ENCODE results near the gene SPATS2.

The SPATS2 gene

DNA sequence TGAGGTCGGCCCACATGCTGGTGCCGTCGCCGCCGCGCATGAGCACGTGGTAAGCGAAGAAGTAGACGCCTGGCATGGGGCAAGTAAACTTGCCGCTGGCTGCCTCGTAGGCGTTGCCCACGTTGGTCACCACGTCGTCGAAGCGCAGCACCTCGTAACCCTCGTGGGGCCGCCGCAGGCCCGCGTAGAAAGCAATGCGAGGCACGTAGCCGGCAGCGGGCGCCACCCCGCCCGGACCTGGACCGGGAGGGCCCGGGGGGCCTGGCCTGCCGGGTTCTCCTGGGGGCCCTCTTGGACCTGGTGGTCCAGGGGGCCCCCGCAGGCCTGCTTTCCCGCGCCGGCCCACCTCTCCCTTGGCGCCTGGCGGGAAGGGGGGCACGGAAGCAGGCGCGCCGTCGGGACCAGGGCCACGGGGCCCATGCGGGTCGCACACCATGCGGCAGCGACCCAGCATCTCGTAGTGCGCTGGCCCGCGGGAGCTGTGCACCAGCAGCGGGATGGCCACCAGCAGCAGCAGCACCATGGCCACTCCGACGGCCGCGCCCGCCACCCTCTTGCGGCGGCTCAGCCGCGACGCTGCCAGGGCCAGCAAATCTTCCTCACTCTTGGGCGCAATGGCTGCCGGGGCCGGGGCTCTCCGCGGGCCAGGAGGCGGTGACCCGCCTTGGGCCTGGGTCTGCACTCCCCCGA lies 31.2 kb upstream of the SPATS2 start:
- no peak for DNase-seq (ENCODE audit: low read depth, low spot score)
- H3K27ac ChIP-seq (ENCODE audit: low read length) = no peak overlapping the region
- H3K9me3 ChIP-seq (ENCODE audit: control insufficient read depth, insufficient read depth, low read length) = no peaks in the 10 kb centered on the region
- peak overlapping the region; percentile 31; the same call in 1 of the 2 replicates for H3K4me3 ChIP-seq (ENCODE audit: low read length)
- H3K36me3 ChIP-seq (ENCODE audit: control insufficient read depth, insufficient read depth, low read length) = no peaks in the 10 kb centered on the region; the same call in 1 of the 2 replicates
- peaks cover 90% of the 10 kb centered on the region for H3K27me3 ChIP-seq (ENCODE audit: control insufficient read depth, insufficient read depth, low read length)
- peaks cover 6% of the 10 kb centered on the region for H3K4me1 ChIP-seq (ENCODE audit: control insufficient read depth, insufficient read depth, low read length)
- WGBS (ENCODE audit: insufficient coverage, insufficient read length) = no CpG with 5 or more reads among the region's 72 CpGs

DNA sequence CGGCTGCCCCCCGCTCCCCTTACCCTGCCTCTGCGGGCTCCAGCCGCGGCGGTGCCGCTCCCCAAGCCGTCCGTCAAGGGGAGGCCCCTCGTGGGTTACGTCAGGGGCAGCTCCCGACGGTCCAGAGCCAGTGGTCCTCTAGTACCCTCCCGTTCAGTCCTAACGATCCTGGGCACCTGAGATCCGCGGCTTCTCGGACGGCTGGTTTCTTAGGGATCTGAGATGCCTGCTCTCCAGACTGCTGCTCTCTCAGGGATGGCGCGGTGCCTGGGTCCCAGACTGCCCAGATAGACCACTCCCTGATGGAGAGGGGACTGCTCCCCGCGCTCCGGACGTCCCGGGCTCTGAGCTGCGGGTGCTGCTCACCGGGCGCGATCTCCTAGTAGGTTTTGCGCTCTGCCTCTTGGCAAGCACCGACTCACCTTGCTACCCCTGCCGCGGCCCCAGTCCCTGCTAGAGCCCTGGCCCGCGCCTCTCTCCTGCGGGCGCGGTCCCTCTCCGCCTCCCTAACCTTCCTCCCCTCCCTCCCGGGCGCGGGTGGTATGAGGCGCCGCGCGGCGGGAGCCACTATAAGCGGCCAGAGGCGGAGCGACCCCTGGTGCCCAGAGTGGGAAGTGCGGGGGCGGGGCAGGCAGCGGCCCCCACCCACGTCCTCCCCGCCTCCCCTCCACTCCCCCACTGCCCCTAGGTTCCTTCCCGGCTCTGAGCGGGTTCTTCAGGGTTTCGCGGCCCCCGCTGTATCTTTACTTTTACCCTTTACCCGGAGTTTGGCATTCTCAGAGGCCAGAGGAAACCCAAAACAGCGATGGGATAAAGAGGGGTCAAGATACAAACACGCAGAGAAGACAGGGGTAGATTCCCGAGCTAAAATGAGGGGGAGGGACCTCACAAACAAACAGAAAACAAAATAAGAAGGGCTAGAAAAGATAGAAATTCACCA lies 30.3 kb upstream of the SPATS2 start, which contains the start of gene C1QL4:
Gene C1QL4, minus strand, starts transcription at position 544 of the 940 bp plus-strand sequence. CDS start 711 bp downstream, outside the sequence.
- Histone ChIP-seq H3K4me3 (ENCODE audit: low read length) (peak within 1 kb of the TSS; percentile 31; the same call in 1 of the 2 replicates), H3K4me1 (ENCODE audit: control insufficient read depth, insufficient read depth, low read length) (peaks cover 8% of the 10 kb centered on the region), H3K27ac (ENCODE audit: low read length) (no peak within 1 kb of the TSS), H3K27me3 (ENCODE audit: control insufficient read depth, insufficient read depth, low read length) (peaks cover 95% of the 10 kb centered on the region), H3K9me3 (ENCODE audit: control insufficient read depth, insufficient read depth, low read length) (no peaks in the 10 kb centered on the region), H3K36me3 (ENCODE audit: control insufficient read depth, insufficient read depth, low read length) (no peaks in the 10 kb centered on the region; the same call in 1 of the 2 replicates)
- no CpG with 5 or more reads among the region's 65 CpGs for WGBS (ENCODE audit: insufficient coverage, insufficient read length)
- no peak for DNase-seq (ENCODE audit: low read depth, low spot score)

DNA sequence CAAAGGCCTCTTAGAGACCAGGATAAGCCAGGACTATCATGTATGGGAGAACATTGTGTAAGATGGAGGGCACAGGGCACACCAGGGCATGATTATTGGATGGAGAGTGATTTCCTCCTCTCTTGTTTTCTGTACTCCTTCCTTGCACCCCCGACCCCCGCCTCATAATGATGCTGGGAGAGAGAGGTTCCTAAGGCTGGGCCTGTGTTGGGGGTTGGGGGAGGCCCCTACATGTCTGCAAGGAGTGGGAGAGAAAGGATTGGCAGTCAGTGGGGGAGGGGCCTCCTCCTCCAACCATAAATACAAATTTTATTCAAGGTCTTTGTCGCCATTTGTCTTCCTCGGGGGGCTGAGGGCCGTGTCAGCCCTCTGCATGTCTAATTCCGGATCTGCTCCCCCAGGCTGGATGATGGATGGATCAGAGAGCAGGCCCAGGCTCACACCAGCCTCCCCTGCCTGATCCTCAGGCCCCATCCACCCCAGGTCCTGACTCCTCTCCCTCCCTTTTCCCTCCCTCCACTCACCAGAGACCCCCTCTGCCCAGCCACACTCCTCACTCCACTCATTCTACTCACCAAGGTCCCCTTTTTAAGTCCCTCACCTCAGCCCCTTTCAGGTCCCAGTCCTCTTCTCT lies 28.3 kb upstream of the SPATS2 start:
- H3K4me3 ChIP-seq (ENCODE audit: low read length) = no peak overlapping the region
- peaks cover 12% of the 10 kb centered on the region for H3K4me1 ChIP-seq (ENCODE audit: control insufficient read depth, insufficient read depth, low read length)
- WGBS (ENCODE audit: insufficient coverage, insufficient read length) = no CpG with 5 or more reads among the region's 6 CpGs
- no peak for DNase-seq (ENCODE audit: low read depth, low spot score)
- peaks cover 89% of the 10 kb centered on the region for H3K27me3 ChIP-seq (ENCODE audit: control insufficient read depth, insufficient read depth, low read length)
- no peaks in the 10 kb centered on the region; the same call in 1 of the 2 replicates for H3K36me3 ChIP-seq (ENCODE audit: control insufficient read depth, insufficient read depth, low read length)
- no peak overlapping the region for H3K27ac ChIP-seq (ENCODE audit: low read length)
- no peaks in the 10 kb centered on the region for H3K9me3 ChIP-seq (ENCODE audit: control insufficient read depth, insufficient read depth, low read length)

DNA sequence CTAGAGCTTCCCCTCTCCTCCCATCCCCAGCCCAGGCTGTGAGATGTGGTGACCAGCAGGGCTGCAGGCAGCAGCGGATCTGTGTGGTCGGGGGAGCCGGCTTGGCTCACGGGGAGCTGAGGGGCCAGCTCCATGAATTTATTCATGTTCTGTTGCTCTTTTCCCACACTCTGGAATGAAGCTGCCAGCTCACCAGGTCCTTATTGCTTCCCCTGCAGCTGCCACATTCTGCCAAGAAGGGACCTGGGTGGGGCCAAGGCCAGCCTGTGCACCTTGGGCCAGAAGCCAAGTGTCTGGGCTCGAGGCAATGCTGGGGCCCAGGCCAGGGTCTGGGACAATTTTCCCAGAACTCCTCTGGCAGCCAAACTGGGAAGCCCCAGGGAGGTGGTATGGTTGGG lies 27.8 kb upstream of the SPATS2 start:
- no peak for DNase-seq (ENCODE audit: low read depth, low spot score)
- no peaks in the 10 kb centered on the region for H3K9me3 ChIP-seq (ENCODE audit: control insufficient read depth, insufficient read depth, low read length)
- peaks cover 89% of the 10 kb centered on the region for H3K27me3 ChIP-seq (ENCODE audit: control insufficient read depth, insufficient read depth, low read length)
- H3K4me3 ChIP-seq (ENCODE audit: low read length) = no peak overlapping the region
- no CpG with 5 or more reads among the region's 5 CpGs for WGBS (ENCODE audit: insufficient coverage, insufficient read length)
- no peak overlapping the region for H3K27ac ChIP-seq (ENCODE audit: low read length)
- peaks cover 12% of the 10 kb centered on the region for H3K4me1 ChIP-seq (ENCODE audit: control insufficient read depth, insufficient read depth, low read length)
- H3K36me3 ChIP-seq (ENCODE audit: control insufficient read depth, insufficient read depth, low read length) = no peaks in the 10 kb centered on the region; the same call in 1 of the 2 replicates

DNA sequence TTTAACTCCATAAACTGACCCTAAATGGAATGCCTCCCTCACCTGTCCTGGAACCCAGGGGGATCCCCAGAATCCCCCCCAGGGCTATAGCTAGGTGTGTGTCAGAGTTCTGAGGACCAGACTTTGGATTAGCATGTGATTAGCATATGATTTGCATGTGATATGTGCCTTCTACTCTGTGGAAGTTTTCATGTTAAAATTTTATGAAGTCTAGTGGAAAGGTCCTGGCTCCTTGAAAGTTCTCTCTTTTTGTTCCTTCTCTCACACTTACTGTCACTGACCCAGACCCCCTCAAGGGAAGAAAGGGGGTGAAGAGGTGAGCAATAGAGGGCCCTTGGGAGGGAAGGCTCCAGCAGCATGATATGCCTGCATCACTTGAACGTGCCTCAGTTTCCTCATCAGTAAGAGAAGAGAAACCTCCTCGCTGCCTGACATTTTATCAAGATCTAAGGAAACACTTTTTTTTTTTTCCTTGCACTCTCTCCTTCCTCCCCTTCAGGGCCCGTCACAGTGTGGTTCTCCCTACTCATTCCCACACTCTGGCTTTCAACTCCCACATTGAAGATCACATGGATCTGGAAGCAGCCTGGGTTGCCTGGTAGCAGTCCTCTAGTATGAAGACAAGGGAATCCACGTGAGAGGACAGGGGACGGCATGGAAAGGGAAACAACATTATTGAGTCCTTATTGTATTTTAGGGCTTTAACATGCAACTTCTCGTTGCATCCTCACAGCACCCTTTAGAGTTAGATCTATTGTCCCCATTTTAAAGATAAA lies 27.0 kb upstream of the SPATS2 start:
- Histone ChIP-seq H3K27ac (ENCODE audit: low read length) (no peak overlapping the region), H3K27me3 (ENCODE audit: control insufficient read depth, insufficient read depth, low read length) (peaks cover 88% of the 10 kb centered on the region), H3K9me3 (ENCODE audit: control insufficient read depth, insufficient read depth, low read length) (no peaks in the 10 kb centered on the region), H3K4me3 (ENCODE audit: low read length) (no peak overlapping the region), H3K36me3 (ENCODE audit: control insufficient read depth, insufficient read depth, low read length) (no peaks in the 10 kb centered on the region; the same call in 1 of the 2 replicates), H3K4me1 (ENCODE audit: control insufficient read depth, insufficient read depth, low read length) (peaks cover 12% of the 10 kb centered on the region)
- no CpG with 5 or more reads among the region's 6 CpGs for WGBS (ENCODE audit: insufficient coverage, insufficient read length)
- no peak for DNase-seq (ENCODE audit: low read depth, low spot score)

DNA sequence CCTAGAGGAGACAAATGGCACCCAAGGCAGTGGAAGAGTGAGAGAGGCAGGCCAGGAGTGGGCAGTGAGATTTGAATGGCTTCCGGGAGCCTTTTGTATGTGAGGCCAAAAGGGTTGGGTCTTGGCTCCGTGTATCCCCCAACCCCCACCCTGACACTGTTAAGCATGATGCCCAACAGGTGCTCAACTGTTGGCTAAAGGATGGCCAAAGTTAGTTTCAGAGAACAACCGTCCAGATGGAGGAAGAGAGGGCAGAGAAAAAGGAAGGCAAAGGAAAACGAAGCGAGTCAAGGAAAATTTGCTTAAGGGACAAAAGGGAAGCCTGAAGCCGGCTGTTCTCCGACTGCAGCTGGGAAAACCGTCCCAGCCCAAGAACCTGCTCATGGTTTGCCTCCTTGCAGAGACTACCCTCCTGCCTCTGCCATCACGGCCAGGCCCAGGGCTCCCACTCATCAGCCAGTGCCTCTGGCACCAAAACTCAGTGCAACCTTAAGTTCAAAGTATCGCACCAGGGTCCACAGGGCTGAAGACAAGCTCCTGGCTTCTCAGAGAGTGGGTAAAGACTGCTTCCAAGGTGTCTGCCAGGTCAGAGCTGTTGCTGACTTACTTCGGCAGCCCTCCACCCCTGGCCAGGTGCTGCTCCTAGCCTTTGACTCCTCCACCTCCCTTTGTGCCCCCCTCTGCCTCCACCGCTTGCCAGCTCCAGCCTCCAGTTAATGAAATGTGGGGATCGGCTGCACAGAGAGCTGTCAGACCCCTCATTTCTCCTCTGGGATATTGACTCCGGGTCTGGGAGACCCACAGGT lies 26.1 kb upstream of the SPATS2 start:
- Histone ChIP-seq H3K36me3 (ENCODE audit: control insufficient read depth, insufficient read depth, low read length) (no peaks in the 10 kb centered on the region; the same call in 1 of the 2 replicates), H3K4me3 (ENCODE audit: low read length) (peak overlapping the region; percentile 61; the same call in 1 of the 2 replicates), H3K27me3 (ENCODE audit: control insufficient read depth, insufficient read depth, low read length) (peaks cover 88% of the 10 kb centered on the region), H3K9me3 (ENCODE audit: control insufficient read depth, insufficient read depth, low read length) (no peaks in the 10 kb centered on the region), H3K27ac (ENCODE audit: low read length) (no peak overlapping the region), H3K4me1 (ENCODE audit: control insufficient read depth, insufficient read depth, low read length) (peaks cover 12% of the 10 kb centered on the region)
- DNase-seq (ENCODE audit: low read depth, low spot score) = no peak
- no CpG with 5 or more reads among the region's 14 CpGs for WGBS (ENCODE audit: insufficient coverage, insufficient read length)

DNA sequence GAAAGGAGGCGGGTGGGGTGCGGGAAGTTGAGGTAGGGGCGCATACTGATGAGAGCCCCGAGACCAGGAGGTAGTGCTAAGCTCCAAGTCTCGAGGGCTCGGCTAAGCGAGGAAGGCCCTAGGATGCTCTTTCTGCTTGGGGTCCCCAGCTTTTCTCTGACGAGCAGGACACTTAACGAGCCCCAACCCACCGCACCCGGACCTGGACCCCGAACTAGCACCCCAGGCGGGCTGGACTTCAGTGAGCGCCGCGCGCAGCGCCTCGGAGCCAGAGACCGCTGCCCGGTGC lies 25.5 kb upstream of the SPATS2 start:
- H3K9me3 ChIP-seq (ENCODE audit: control insufficient read depth, insufficient read depth, low read length) = no peaks in the 10 kb centered on the region
- H3K27ac ChIP-seq (ENCODE audit: low read length) = no peak overlapping the region
- H3K36me3 ChIP-seq (ENCODE audit: control insufficient read depth, insufficient read depth, low read length) = no peaks in the 10 kb centered on the region
- WGBS (ENCODE audit: insufficient coverage, insufficient read length) = no CpG with 5 or more reads among the region's 21 CpGs
- H3K4me1 ChIP-seq (ENCODE audit: control insufficient read depth, insufficient read depth, low read length) = peaks cover 10% of the 10 kb centered on the region
- DNase-seq (ENCODE audit: low read depth, low spot score) = no peak
- H3K27me3 ChIP-seq (ENCODE audit: control insufficient read depth, insufficient read depth, low read length) = peaks cover 88% of the 10 kb centered on the region
- peak overlapping the region; percentile 61; the same call in 1 of the 2 replicates for H3K4me3 ChIP-seq (ENCODE audit: low read length)

DNA sequence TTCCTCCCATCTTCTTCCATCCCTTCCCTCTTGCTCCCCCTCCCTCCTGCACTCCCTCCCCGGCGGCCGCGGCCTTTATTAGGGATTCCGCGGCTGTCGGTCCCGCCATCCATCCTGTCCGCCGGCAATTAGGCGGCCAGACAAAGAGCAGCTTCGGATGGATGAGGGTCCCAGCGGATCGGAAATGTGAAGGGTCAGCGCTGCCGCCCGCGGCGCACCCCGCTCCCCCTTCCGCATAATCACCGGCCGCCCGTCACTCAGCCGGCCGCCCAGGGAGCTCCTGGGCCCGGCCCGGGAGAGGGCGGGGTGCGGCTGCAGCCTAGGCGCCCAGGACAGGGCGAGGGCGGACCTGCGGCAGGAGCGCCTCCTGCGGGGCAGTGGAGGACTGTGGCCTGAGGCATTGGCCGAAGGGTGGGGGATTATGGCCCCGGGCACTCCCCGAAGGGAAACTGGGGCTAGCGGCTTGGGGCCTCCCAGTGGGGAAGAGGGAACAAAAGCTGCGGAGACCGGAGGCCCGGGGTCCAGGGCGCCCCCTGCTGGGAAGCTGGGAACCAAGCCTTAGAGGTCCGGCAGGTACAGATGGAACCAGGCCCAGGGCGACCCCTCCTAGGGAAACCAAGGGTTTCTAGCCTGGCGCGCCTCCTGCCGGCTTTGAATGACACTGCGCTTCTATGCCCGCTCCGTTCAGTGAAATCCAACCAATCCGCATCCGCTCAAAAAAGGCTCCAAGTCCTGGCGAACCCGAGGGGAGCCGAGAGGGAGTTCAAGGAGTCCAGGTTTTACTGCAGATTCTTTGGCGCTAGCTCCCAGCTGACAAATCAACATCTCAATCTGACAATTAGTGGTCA lies 25.0 kb upstream of the SPATS2 start:
- H3K4me1 ChIP-seq (ENCODE audit: control insufficient read depth, insufficient read depth, low read length) = peaks cover 13% of the 10 kb centered on the region
- H3K27ac ChIP-seq (ENCODE audit: low read length) = no peak overlapping the region
- peaks cover 91% of the 10 kb centered on the region for H3K27me3 ChIP-seq (ENCODE audit: control insufficient read depth, insufficient read depth, low read length)
- no peaks in the 10 kb centered on the region for H3K9me3 ChIP-seq (ENCODE audit: control insufficient read depth, insufficient read depth, low read length)
- WGBS (ENCODE audit: insufficient coverage, insufficient read length) = no CpG with 5 or more reads among the region's 58 CpGs
- peak overlapping the region; percentile 61; the same call in 1 of the 2 replicates for H3K4me3 ChIP-seq (ENCODE audit: low read length)
- H3K36me3 ChIP-seq (ENCODE audit: control insufficient read depth, insufficient read depth, low read length) = no peaks in the 10 kb centered on the region
- DNase-seq (ENCODE audit: low read depth, low spot score) = peak; percentile 97

Measured in iPS DF 6.9 (cell line).